Sigmoid colon (tissue), 7 donors: Measurements from ENCODE around the gene UCHL3. TPM values are rescaled to one million over a fixed set of nuclear protein-coding genes. Genes with fewer than 3 reads are reported as not detected.

Source experiments
- DNase-seq: peaks from one replicate; pipeline ENCODE4 v3.0.0-alpha.2; 2019
- H3K27ac ChIP-seq, 4 donors: fragments of 200-600 bp; sonication (generic); one replicate each; pipeline ENCODE4 v1.5.1; 2016 to 2019; ENCODE audit warnings: mild to moderate bottlenecking in 1 of 4
- H3K27me3 ChIP-seq, 3 donors: fragments of 200-600 bp; sonication (generic); one replicate each; pipeline ENCODE4 v1.5.1; 2019; ENCODE audit warnings: mild to moderate bottlenecking in 1 of 3
- H3K36me3 ChIP-seq, 4 donors: fragments of 200-600 bp; sonication (generic); one replicate each; pipeline ENCODE4 v1.5.1; 2016 to 2019
- H3K4me1 ChIP-seq, 4 donors: fragments of 200-600 bp; sonication (generic); one replicate each; pipeline ENCODE4 v1.5.1; 2017 to 2019
- H3K4me3 ChIP-seq, 4 donors: fragments of 200-600 bp; sonication (generic); one replicate each; pipeline ENCODE4 v1.5.1; 2017 to 2019; ENCODE audit warnings: mild to moderate bottlenecking in 2 of 4, moderate library complexity in 1 of 4
- H3K9me3 ChIP-seq, 4 donors: fragments of 200-600 bp in 3 of 4; sonication (generic) in 3 of 4; one replicate each; pipeline versions ENCODE4 v1.5.1 to v1.6.1; 2013 to 2019
- CTCF ChIP-seq, 4 experiments: fragments of 450-650 bp in 3 of 4; fragments of 200-600 bp in 1 of 4; IDR thresholded peaks; one replicate each; pipeline ENCODE4 v1.5.1; 2016 to 2019; ENCODE audit warnings: antibody characterized with exemption in 4 of 4, mild to moderate bottlenecking in 3 of 4, moderate library complexity in 2 of 4
- EP300 ChIP-seq, 4 donors: sonication (generic); formaldehyde crosslinking; IDR thresholded peaks; one replicate each; pipeline ENCODE4 v1.6.1; 2017; ENCODE audit warnings: antibody characterized with exemption in 4 of 4
- POLR2A ChIP-seq, 2 donors: fragments of 450-650 bp; IDR thresholded peaks; one replicate each; pipeline ENCODE4 v1.6.1; 2016; ENCODE audit warnings: antibody characterized with exemption in 2 of 2, mild to moderate bottlenecking in 2 of 2, moderate library complexity in 2 of 2
- POLR2AphosphoS5 ChIP-seq, 4 donors: sonication (generic); formaldehyde crosslinking; IDR thresholded peaks; one replicate each; pipeline ENCODE4 v1.6.1; 2017; ENCODE audit warnings: antibody characterized with exemption in 4 of 4
- WGBS, 2 donors: extraction: QIAGEN DNeasy Blood & Tissue Kit; methylation state at CpG; one replicate each; pipeline ENCODE4 v1.1.7; 2013; 5-methylcytosine and 5-hydroxymethylcytosine counted together
- intact Hi-C: fragments of 100-400 bp; cut with DNase I; formaldehyde crosslinking; loops from one replicate; pipeline ENCODE4 v1.15.1; 2023
- polyA plus RNA-seq, 3 donors: library from polyadenylated mRNA; stranded (reverse); fragments of 200-250 nt; gene quantifications; one replicate each; pipeline ENCODE4 v1.2.3, GENCODE V29; 2013
- total RNA-seq, 4 donors: library from RNA; depleted of rRNA; stranded (reverse); fragments of >200 nt; gene quantifications; one replicate each; pipeline ENCODE4 v1.1.0, GENCODE V29; 2016
- donor health status: healthy with polysubstance abuse.
- donor health status: Bipolar disorder and iron deficiency.
- donor health status: healthy.

Gene UCHL3
- total and polyA plus RNA-seq, 7 donors = 25.0 to 64.0 (median 41.5) TPM

- Histone ChIP-seq H3K27ac (no peak overlapping the region), H3K9me3 (no peaks in the 10 kb centered on the region), H3K4me1 (no peaks in the 10 kb centered on the region), H3K27me3 (no peaks in the 10 kb centered on the region), H3K36me3 (peaks cover 0 to 49% (median 11%) of the 10 kb centered on the region in 4 donors), H3K4me3 (no peak overlapping the region)
- no peak for DNase-seq
- no peak for TF ChIP-seq CTCF (IDR thresholded peaks at IDR 0.05)
- no peak for TF ChIP-seq POLR2A (IDR thresholded peaks at IDR 0.05)
- no peak for TF ChIP-seq POLR2AphosphoS5 (IDR thresholded peaks at IDR 0.05)
- no peak for TF ChIP-seq EP300 (IDR thresholded peaks at IDR 0.05)
- intact Hi-C loops = no loop called here
Observed at GRCh38 chr13:75566658-75567057, 17.1 kb downstream of the UCHL3 start.

- 94 to 98% methylated on average over 1 of the region's 1 CpG for WGBS, 2 donors
- no peak for DNase-seq
- H3K4me3 ChIP-seq = no peak overlapping the region
- no peak overlapping the region for H3K27ac ChIP-seq
- no peaks in the 10 kb centered on the region for H3K9me3 ChIP-seq
- H3K27me3 ChIP-seq = no peaks in the 10 kb centered on the region
- peaks cover 0 to 62% (median 13%) of the 10 kb centered on the region in 4 donors for H3K36me3 ChIP-seq
- no peaks in the 10 kb centered on the region for H3K4me1 ChIP-seq
- intact Hi-C loops = no loop called here
- TF ChIP-seq POLR2AphosphoS5 (IDR thresholded peaks at IDR 0.05) (no peak), CTCF (IDR thresholded peaks at IDR 0.05) (no peak), POLR2A (IDR thresholded peaks at IDR 0.05) (no peak), EP300 (IDR thresholded peaks at IDR 0.05) (no peak)
Observed at GRCh38 chr13:75569576-75569975, 20.0 kb downstream of the UCHL3 start.

- TF ChIP-seq POLR2AphosphoS5 (IDR thresholded peaks at IDR 0.05) = no peak
- TF ChIP-seq EP300 (IDR thresholded peaks at IDR 0.05) = no peak
- TF ChIP-seq CTCF (IDR thresholded peaks at IDR 0.05) = no peak
- no peak for TF ChIP-seq POLR2A (IDR thresholded peaks at IDR 0.05)
Observed at GRCh38 chr13:75579529-75579928, 29.9 kb downstream of the UCHL3 start.

GRCh38 chr13:75581874-75582640 is 32.5 kb downstream of the UCHL3 start:
- no peak for DNase-seq
- WGBS, 2 donors = 93 to 95% methylated on average over 2 of the region's 2 CpGs

More at GRCh38 chr13:75579529-75579928, 29.9 kb downstream of the UCHL3 start:
- intact Hi-C loops = no loop called here
- no peak overlapping the region for H3K4me3 ChIP-seq
- no peak for DNase-seq
- 82 to 85% methylated on average over 3 of the region's 3 CpGs for WGBS, 2 donors
- peaks cover 0 to 5% (median 0%) of the 10 kb centered on the region in 4 donors for H3K36me3 ChIP-seq
- H3K9me3 ChIP-seq = no peaks in the 10 kb centered on the region
- no peak overlapping the region for H3K27ac ChIP-seq
- H3K27me3 ChIP-seq = no peaks in the 10 kb centered on the region
- no peaks in the 10 kb centered on the region for H3K4me1 ChIP-seq

GRCh38 chr13:75583091-75583490 is 33.5 kb downstream of the UCHL3 start:
- no peaks in the 10 kb centered on the region for H3K9me3 ChIP-seq
- DNase-seq = no peak
- intact Hi-C loops = no loop called here
- TF ChIP-seq POLR2A (IDR thresholded peaks at IDR 0.05) (no peak), CTCF (IDR thresholded peaks at IDR 0.05) (no peak), EP300 (IDR thresholded peaks at IDR 0.05) (no peak), POLR2AphosphoS5 (IDR thresholded peaks at IDR 0.05) (no peak)
- H3K4me1 ChIP-seq = no peaks in the 10 kb centered on the region
- no peaks in the 10 kb centered on the region for H3K36me3 ChIP-seq
- no peaks in the 10 kb centered on the region for H3K27me3 ChIP-seq
- no peak overlapping the region for H3K27ac ChIP-seq
- H3K4me3 ChIP-seq = no peak overlapping the region

More at GRCh38 chr13:75581874-75582640, 32.5 kb downstream of the UCHL3 start:
- Histone ChIP-seq H3K4me3 (no peak overlapping the region), H3K27me3 (no peaks in the 10 kb centered on the region), H3K4me1 (no peaks in the 10 kb centered on the region), H3K36me3 (no peaks in the 10 kb centered on the region), H3K27ac (no peak overlapping the region), H3K9me3 (no peaks in the 10 kb centered on the region)
- intact Hi-C loops = no loop called here
- no peak for TF ChIP-seq POLR2AphosphoS5 (IDR thresholded peaks at IDR 0.05)
